ENCODE measurements around the gene CRIM1. TPM values are rescaled to one million over a fixed set of nuclear protein-coding genes. Genes with fewer than 3 reads are reported as not detected.

The CRIM1 gene
- total RNA-seq, 1 experiment from 2014 or later: 27.6 TPM

DNA sequence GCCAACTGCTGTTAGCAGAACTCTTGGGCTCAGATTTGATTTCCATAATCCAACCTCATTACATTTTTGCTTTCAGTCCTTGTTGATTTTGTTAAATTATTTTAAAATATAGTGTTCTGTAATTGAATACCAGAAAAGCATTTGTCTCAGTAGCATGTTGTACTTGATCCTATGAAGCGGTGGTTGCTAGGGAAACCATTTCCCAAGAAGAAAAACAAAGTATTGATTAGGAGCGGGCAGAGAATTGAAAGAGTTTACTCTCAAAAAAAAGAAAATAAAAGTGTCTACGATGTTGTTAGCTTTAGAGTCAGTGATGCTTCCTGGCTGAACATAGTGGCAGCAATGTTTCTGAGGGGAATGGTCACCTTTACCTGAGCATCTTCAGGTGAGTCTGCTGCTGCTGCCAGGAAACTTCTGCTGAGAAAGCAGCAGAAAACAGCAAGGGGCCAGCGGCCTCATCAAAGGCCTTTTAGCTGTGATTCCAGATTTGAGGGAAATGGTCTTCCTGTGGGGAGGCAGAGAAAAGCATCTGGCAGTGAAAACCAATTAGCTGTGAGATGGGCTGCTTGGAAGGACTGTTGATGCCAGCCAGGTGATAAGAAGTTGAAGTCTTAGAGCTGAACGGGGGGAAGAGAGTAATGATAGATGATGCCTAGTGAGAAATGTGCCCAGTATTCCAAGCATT lies 37.1 kb downstream of the CRIM1 start:
- Mint-ChIP-seq H3K27ac (peak overlapping the region in 2 of 3 experiments; percentile 7 to 70; a peak in 3 of 7 replicates), H3K9me3 (no peaks in the 10 kb centered on the region), H3K4me3 (no peak overlapping the region; a peak in 1 of 5 replicates), H3K27me3 (ENCODE audit: low read depth) (no peaks in the 10 kb centered on the region), H3K36me3 (ENCODE audit: insufficient read depth in 1 of 3, low read depth in 3 of 3) (peaks cover 0 to 7% (median 3%) of the 10 kb centered on the region in 3 experiments; a peak in 1 of 7 replicates), H3K4me1 (peaks cover 34 to 43% of the 10 kb centered on the region in 2 experiments)
- Histone ChIP-seq H3K4me1 (ENCODE audit: insufficient read depth, low read length) (peaks cover 11% of the 10 kb centered on the region), H2BK15ac (ENCODE audit: low read depth, low read length) (no peak overlapping the region), H3K23me2 (ENCODE audit: insufficient read length, low read depth, low read length, poor library complexity, severe bottlenecking) (no peaks in the 10 kb centered on the region), H4K8ac (replicated peaks; ENCODE audit: insufficient read length, low read depth, low read length) (no peak overlapping the region), H4K5ac (ENCODE audit: insufficient read length, low read depth, low read length) (no peak overlapping the region), H2BK20ac (ENCODE audit: low read depth, low read length, poor library complexity, severe bottlenecking) (no peak overlapping the region), H3K23ac (ENCODE audit: insufficient read length, low read depth, low read length) (no peak overlapping the region), H2BK120ac (ENCODE audit: low read depth, low read length, poor library complexity, severe bottlenecking) (no peak overlapping the region), H3K79me1 (ENCODE audit: insufficient read depth, low read depth, low read length, poor library complexity, severe bottlenecking) (peaks cover 5% of the 10 kb centered on the region), H2BK5ac (ENCODE audit: insufficient read length, low read length) (no peak overlapping the region), H3K56ac (ENCODE audit: insufficient read length, low read depth, low read length) (no peak overlapping the region), H3K14ac (ENCODE audit: insufficient read depth, low read length) (no peak overlapping the region), H3K27me3 (ENCODE audit: insufficient read depth, low read length) (no peaks in the 10 kb centered on the region), H2AFZ (ENCODE audit: low read length) (no peak overlapping the region), H3T11ph (ENCODE audit: low read length) (no peak overlapping the region), H2AK5ac (ENCODE audit: insufficient read length, low read length) (no peak overlapping the region), H2BK12ac (ENCODE audit: insufficient read length, low read depth, low read length) (no peak overlapping the region), H3K9ac (ENCODE audit: extremely low read depth, insufficient read length, low read length) (no peak overlapping the region), H3K27ac (ENCODE audit: insufficient read length, low read depth, low read length) (no peak overlapping the region), H4K91ac (ENCODE audit: insufficient read length, low read depth, low read length) (no peak overlapping the region), H3K9me3 (ENCODE audit: control insufficient read depth, low read depth, low read length) (no peaks in the 10 kb centered on the region), H3K4me2 (ENCODE audit: insufficient read depth, insufficient read length, low read length) (no peak overlapping the region), H3K4ac (ENCODE audit: low read depth, low read length) (no peak overlapping the region), H4K20me1 (ENCODE audit: control insufficient read depth, insufficient read depth, insufficient read length) (no peaks in the 10 kb centered on the region), H3K79me2 (ENCODE audit: insufficient read depth, low read length) (peaks cover 14% of the 10 kb centered on the region; the same call in 1 of the 2 replicates), H3K18ac (ENCODE audit: insufficient read length, low read depth, low read length) (no peak overlapping the region)
- no CpG with 5 or more reads among the region's 5 CpGs for WGBS (ENCODE audit: extremely low coverage, insufficient read length, low lambda C conversion rate)
- TF ChIP-seq, protein P1, sequence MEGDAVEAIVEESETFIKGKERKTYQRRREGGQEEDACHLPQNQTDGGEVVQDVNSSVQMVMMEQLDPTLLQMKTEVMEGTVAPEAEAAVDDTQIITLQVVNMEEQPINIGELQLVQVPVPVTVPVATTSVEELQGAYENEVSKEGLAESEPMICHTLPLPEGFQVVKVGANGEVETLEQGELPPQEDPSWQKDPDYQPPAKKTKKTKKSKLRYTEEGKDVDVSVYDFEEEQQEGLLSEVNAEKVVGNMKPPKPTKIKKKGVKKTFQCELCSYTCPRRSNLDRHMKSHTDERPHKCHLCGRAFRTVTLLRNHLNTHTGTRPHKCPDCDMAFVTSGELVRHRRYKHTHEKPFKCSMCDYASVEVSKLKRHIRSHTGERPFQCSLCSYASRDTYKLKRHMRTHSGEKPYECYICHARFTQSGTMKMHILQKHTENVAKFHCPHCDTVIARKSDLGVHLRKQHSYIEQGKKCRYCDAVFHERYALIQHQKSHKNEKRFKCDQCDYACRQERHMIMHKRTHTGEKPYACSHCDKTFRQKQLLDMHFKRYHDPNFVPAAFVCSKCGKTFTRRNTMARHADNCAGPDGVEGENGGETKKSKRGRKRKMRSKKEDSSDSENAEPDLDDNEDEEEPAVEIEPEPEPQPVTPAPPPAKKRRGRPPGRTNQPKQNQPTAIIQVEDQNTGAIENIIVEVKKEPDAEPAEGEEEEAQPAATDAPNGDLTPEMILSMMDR (conservative IDR thresholded peaks at IDR 0.05): no peak
- peak; percentile 62 for DNase-seq
